HEK293 (cell line): Measurements from ENCODE around the gene LFNG.

Source experiments
- CTCF ChIP-seq: fragments of 450-650 bp; formaldehyde crosslinking; IDR thresholded peaks from 2 replicates; pipeline ENCODE4 v1.5.1; 2016; ENCODE audit warnings: missing biosample characterization, missing genetic modification characterization
- PATZ1 ChIP-seq: fragments of 450-650 bp; formaldehyde crosslinking; IDR thresholded peaks from 2 replicates; pipeline ENCODE4 v1.5.1; 2016; ENCODE audit warnings: missing biosample characterization, missing genetic modification characterization
- ZNF274 ChIP-seq, 2 experiments: fragments of 200-500 bp in 1 of 2; fragments of 450-650 bp in 1 of 2; sonication (Bioruptor generic) in 1 of 2; formaldehyde crosslinking in 1 of 2; IDR thresholded peaks; 2 replicates each; pipeline versions ENCODE4 v1.5.1 to v1.6.1; 2014 to 2016; ENCODE audit warnings: borderline replicate concordance in 1 of 2, inconsistent platforms in 1 of 2, low read length in 1 of 2, missing biosample characterization in 1 of 2, missing genetic modification characterization in 1 of 2
- ZNF449 ChIP-seq: fragments of 450-650 bp; formaldehyde crosslinking; IDR thresholded peaks from 2 replicates; pipeline ENCODE4 v1.5.1; 2017; ENCODE audit warnings: missing biosample characterization, mild to moderate bottlenecking, missing genetic modification characterization, moderate library complexity
- ZNF639 ChIP-seq: fragments of 450-650 bp; formaldehyde crosslinking; IDR thresholded peaks from 2 replicates; pipeline ENCODE4 v1.5.1; 2016; ENCODE audit warnings: missing biosample characterization, missing genetic modification characterization
- ZNF707 ChIP-seq: fragments of 450-650 bp; formaldehyde crosslinking; IDR thresholded peaks from 2 replicates; pipeline ENCODE4 v1.5.1; 2016; ENCODE audit warnings: missing biosample characterization, missing genetic modification characterization

- TF ChIP-seq PATZ1 (tag by site-specific recombination), result no peak
- TF ChIP-seq ZNF707 (tag by site-specific recombination), result no peak
- TF ChIP-seq CTCF (tag by site-specific recombination), result no peak
- no peak for TF ChIP-seq ZNF274 (IDR thresholded peaks at IDR 0.05; ENCODE audit: low read length)
- TF ChIP-seq ZNF274 (tag by site-specific recombination; IDR thresholded peaks at IDR 0.05; ENCODE audit: borderline replicate concordance), result no peak
- TF ChIP-seq ZNF639 (tag by site-specific recombination), result no peak
- no peak for TF ChIP-seq ZNF449
Measured at GRCh38 chr7:2539031-2539911, 19.7 kb downstream of the LFNG start.
